Neural crest cell (in vitro differentiated cells): Measurements from ENCODE around the gene WWOX. TPM values are rescaled to one million over a fixed set of nuclear protein-coding genes. Genes with fewer than 3 reads are reported as not detected.
A peak's percentile ranks its signal among the peaks of the same experiment; 100 is the strongest.

Source experiments
- DNase-seq: peaks from one replicate; pipeline ENCODE4 v3.0.0; 2021; ENCODE audit warnings: low read depth, mixed read lengths, low spot score
- H3K27ac Mint-ChIP-seq: one replicate; pipeline ENCODE4 v1.8.0; 2021; ENCODE audit warnings: mild to moderate bottlenecking, mixed read lengths; ENCODE audit not compliant: unreplicated experiment
- H3K27me3 Mint-ChIP-seq: 2 replicates; pipeline ENCODE4 v1.8.0; 2021; ENCODE audit warnings: low read depth, mild to moderate bottlenecking, mixed read lengths
- H3K36me3 Mint-ChIP-seq: 2 replicates; pipeline ENCODE4 v1.8.0; 2021; ENCODE audit warnings: low read depth, mild to moderate bottlenecking, mixed read lengths
- H3K4me1 Mint-ChIP-seq: 2 replicates; pipeline ENCODE4 v1.8.0; 2021; ENCODE audit warnings: mixed read lengths
- H3K4me3 Mint-ChIP-seq: one replicate; pipeline ENCODE4 v1.8.0; 2021; ENCODE audit warnings: mild to moderate bottlenecking, mixed read lengths
- H3K9me3 Mint-ChIP-seq: 2 replicates; pipeline ENCODE4 v1.8.0; 2021; ENCODE audit warnings: mixed read lengths
- total RNA-seq: library from RNA; stranded (reverse); gene quantifications from 2 replicates; pipeline ENCODE4 v1.2.1, GENCODE V29; 2021
- TF ChIP-seq, protein P1 (sequence below): fragments of 200-600 bp; sonication (generic); conservative IDR thresholded peaks from 2 replicates; pipeline ENCODE4 v1.5.0; 2021; ENCODE audit warnings: antibody characterized with exemption, mild to moderate bottlenecking

The WWOX gene
- total RNA-seq, 1 donor from 2014 or later, result 30.5 TPM

GRCh38 chr16:78235168-78235800 is 135.8 kb downstream of the WWOX start:
- H3K27ac Mint-ChIP-seq, result no peak overlapping the region
- peak; percentile 72 for DNase-seq
- peaks cover 6% of the 10 kb centered on the region for H3K4me1 Mint-ChIP-seq
- H3K27me3 Mint-ChIP-seq, result no peaks in the 10 kb centered on the region
- TF ChIP-seq, protein P1, sequence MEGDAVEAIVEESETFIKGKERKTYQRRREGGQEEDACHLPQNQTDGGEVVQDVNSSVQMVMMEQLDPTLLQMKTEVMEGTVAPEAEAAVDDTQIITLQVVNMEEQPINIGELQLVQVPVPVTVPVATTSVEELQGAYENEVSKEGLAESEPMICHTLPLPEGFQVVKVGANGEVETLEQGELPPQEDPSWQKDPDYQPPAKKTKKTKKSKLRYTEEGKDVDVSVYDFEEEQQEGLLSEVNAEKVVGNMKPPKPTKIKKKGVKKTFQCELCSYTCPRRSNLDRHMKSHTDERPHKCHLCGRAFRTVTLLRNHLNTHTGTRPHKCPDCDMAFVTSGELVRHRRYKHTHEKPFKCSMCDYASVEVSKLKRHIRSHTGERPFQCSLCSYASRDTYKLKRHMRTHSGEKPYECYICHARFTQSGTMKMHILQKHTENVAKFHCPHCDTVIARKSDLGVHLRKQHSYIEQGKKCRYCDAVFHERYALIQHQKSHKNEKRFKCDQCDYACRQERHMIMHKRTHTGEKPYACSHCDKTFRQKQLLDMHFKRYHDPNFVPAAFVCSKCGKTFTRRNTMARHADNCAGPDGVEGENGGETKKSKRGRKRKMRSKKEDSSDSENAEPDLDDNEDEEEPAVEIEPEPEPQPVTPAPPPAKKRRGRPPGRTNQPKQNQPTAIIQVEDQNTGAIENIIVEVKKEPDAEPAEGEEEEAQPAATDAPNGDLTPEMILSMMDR, result peak; percentile 90
- H3K36me3 Mint-ChIP-seq, result no peaks in the 10 kb centered on the region
- no peak overlapping the region for H3K4me3 Mint-ChIP-seq
- H3K9me3 Mint-ChIP-seq, result no peaks in the 10 kb centered on the region

- Mint-ChIP-seq H3K4me1 (peaks cover 6% of the 10 kb centered on the region), H3K9me3 (no peaks in the 10 kb centered on the region), H3K27me3 (no peaks in the 10 kb centered on the region), H3K27ac (no peak overlapping the region), H3K4me3 (no peak overlapping the region), H3K36me3 (no peaks in the 10 kb centered on the region)
- no peak for DNase-seq
- TF ChIP-seq, protein P1, result no peak
These were observed 136.4 kb downstream of the WWOX start for GRCh38 chr16:78235876-78236275.

DNA sequence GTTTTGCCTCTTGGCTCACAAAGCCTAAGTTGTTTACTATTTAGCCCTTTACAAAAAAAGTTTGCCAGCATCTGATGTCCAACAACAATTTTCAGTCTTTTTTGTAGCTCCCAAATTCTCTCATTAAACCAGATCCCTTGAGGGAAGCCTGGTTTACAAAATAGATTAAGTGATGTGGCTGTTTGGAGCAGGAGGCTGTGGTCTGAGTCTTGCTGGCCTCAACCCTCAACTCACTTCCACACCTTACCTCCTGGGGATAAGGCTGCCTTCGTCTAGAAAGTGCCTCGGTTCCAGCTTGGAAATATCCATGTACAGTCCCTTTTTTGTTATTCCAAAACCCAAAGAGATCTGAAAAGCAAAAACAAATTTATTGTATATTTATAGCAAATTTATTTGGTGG is 138.4 kb downstream of the WWOX start:
- Mint-ChIP-seq H3K4me1 (peaks cover 6% of the 10 kb centered on the region), H3K9me3 (no peaks in the 10 kb centered on the region), H3K27ac (no peak overlapping the region), H3K36me3 (no peaks in the 10 kb centered on the region), H3K27me3 (no peaks in the 10 kb centered on the region), H3K4me3 (no peak overlapping the region)
- DNase-seq, result no peak
- TF ChIP-seq, protein P1, result no peak

- no peak for DNase-seq
- TF ChIP-seq, protein P1, result no peak
- no peak overlapping the region for H3K27ac Mint-ChIP-seq
These were observed 141.2 kb downstream of the WWOX start for GRCh38 chr16:78240459-78241222.

DNA sequence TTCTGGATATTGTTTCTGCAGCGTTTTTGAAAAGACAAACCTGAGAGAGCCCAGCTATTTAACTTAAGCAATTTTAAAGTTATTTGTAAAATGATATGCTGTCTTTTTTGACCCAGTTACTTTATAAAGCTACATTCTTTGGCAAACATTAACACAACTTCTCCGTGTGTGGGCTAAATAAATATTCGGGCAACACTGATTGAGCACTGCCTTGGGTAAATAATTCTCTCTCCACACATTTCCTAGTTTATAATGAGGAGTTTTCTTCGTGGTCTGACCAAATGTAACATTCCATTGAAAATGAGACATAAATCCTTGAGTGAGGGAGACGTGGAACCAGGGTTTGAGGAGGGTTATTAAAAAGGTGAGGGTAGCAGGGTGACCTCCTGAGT is 142.8 kb downstream of the WWOX start:
- Mint-ChIP-seq H3K4me1 (peaks cover 7% of the 10 kb centered on the region), H3K9me3 (no peaks in the 10 kb centered on the region), H3K4me3 (no peak overlapping the region), H3K27ac (no peak overlapping the region), H3K36me3 (no peaks in the 10 kb centered on the region), H3K27me3 (no peaks in the 10 kb centered on the region)
- no peak for DNase-seq
- TF ChIP-seq, protein P1, result no peak

More at GRCh38 chr16:78240459-78241222, 141.2 kb downstream of the WWOX start:
- Mint-ChIP-seq H3K9me3 (no peaks in the 10 kb centered on the region), H3K36me3 (no peaks in the 10 kb centered on the region), H3K4me3 (no peak overlapping the region), H3K27me3 (no peaks in the 10 kb centered on the region), H3K4me1 (peaks cover 2% of the 10 kb centered on the region)
